HCT116 (cell line): ENCODE measurements around the gene RINT1. TPM values are rescaled to one million over a fixed set of nuclear protein-coding genes. Genes with fewer than 3 reads are reported as not detected.
A peak's percentile ranks its signal among the peaks of the same experiment; 100 is the strongest.

Source experiments
- ATAC-seq: fragments of 200-7000 bp; cut with Tn5 transposase; 2 replicates; pipeline ENCODE4 v1.9.1; 2020; ENCODE audit warnings: mild to moderate bottlenecking, moderate library complexity
- BruUV-seq: library from RNA; stranded (reverse); fragments of 400-500 nt; replicated peaks from 2 replicates; lab custom pipeline; 2021; lab: Mats Ljungman, UMichigan
- CTCF ChIA-PET: fragments of 300-600 bp; sonication (Branson Sonifier 250); formaldehyde crosslinking; loops from one replicate; lab custom pipeline; 2021; ENCODE audit warnings: antibody characterized with exemption; lab: Charles Lee
- POLR2A ChIA-PET: fragments of 300-600, 350-600 bp; sonication (Branson Sonifier 250); formaldehyde crosslinking; loops from one replicate; lab custom pipeline; 2021; ENCODE audit warnings: antibody characterized with exemption; lab: Charles Lee
- RAD21 ChIA-PET, 2 experiments: fragments of 300-600 bp; sonication (Branson Sonifier 250); formaldehyde crosslinking; loops; one replicate each; lab custom pipeline; 2023; ENCODE audit warnings: low total read pairs in 2 of 2; ENCODE audit not compliant: uncharacterized antibody in 2 of 2, unreplicated experiment in 2 of 2, low non-redundant PET in 1 of 2; lab: Charles Lee
- DNase-seq: peaks from one replicate; pipeline ENCODE4 v3.0.0-alpha.2; 2010; ENCODE audit warnings: low read depth, low spot score
- H2AFZ ChIP-seq: fragments of 200-600 bp; shearing (Covaris generic), sonication (generic); 2 replicates; pipeline ENCODE4 v1.6.1; 2017; ENCODE audit warnings: low read depth, mixed run types, mixed read lengths, antibody characterized with exemption, low read length; ENCODE audit not compliant: poor library complexity, severe bottlenecking
- H3K27ac ChIP-seq: 2 replicates; pipeline ENCODE4 v1.5.1; 2012; ENCODE audit warnings: low read depth, low read length
- H3K27me3 ChIP-seq: fragments of 200-600 bp; sonication (generic); 2 replicates; pipeline ENCODE4 v1.6.1; 2016; ENCODE audit warnings: mixed run types, low read length, mixed read lengths; ENCODE audit not compliant: insufficient read depth
- H3K36me3 ChIP-seq, 2 experiments: fragments of 200-500 bp in 1 of 2; fragments of 200-600 bp in 1 of 2; sonication (Bioruptor generic) in 1 of 2; sonication (generic) in 1 of 2; 2 replicates each; pipeline versions ENCODE4 v1.5.1 to v1.6.1; 2014 to 2016; ENCODE audit warnings: low read length in 2 of 2, inconsistent platforms in 1 of 2, mixed read lengths in 1 of 2, mixed run types in 1 of 2; ENCODE audit not compliant: insufficient read depth in 2 of 2, control insufficient read depth in 1 of 2
- H3K4me1 ChIP-seq, 2 experiments: fragments of 200-600 bp in 1 of 2; sonication (generic) in 1 of 2; 2 replicates each; pipeline versions ENCODE4 v1.5.1 to v1.6.1; 2012 to 2017; ENCODE audit warnings: low read length in 2 of 2, inconsistent platforms in 1 of 2, mild to moderate bottlenecking in 1 of 2, mixed read lengths in 1 of 2, mixed run types in 1 of 2, moderate library complexity in 1 of 2; ENCODE audit not compliant: insufficient read depth in 2 of 2, control insufficient read depth in 1 of 2
- H3K4me2 ChIP-seq: fragments of 200-600 bp; sonication (generic); 2 replicates; pipeline ENCODE4 v1.6.1; 2017; ENCODE audit warnings: mixed run types, low read length, mixed read lengths
- H3K4me3 ChIP-seq, 2 experiments: fragments of 200-600 bp in 1 of 2; sonication (generic) in 1 of 2; replicated peaks in 1 of 2; 2 replicates each; pipeline ENCODE4 v1.5.1; 2011 to 2016; ENCODE audit warnings: low read length in 2 of 2, control low read depth in 1 of 2, low read depth in 1 of 2, mild to moderate bottlenecking in 1 of 2, mixed read lengths in 1 of 2, mixed run types in 1 of 2
- H3K79me2 ChIP-seq: fragments of 200-600 bp; sonication (generic); 2 replicates; pipeline ENCODE4 v1.6.1; 2017; ENCODE audit warnings: mild to moderate bottlenecking, mixed run types, low read length, moderate library complexity, mixed read lengths; ENCODE audit not compliant: insufficient read depth
- H3K9ac ChIP-seq: fragments of 200-600 bp; sonication (generic); 2 replicates; pipeline ENCODE4 v1.6.1; 2016; ENCODE audit warnings: low read length, mixed read lengths
- H3K9me2 ChIP-seq: fragments of 200-600 bp; sonication (generic), shearing (Covaris generic); 2 replicates; pipeline ENCODE4 v1.6.1; 2017; ENCODE audit warnings: mixed run types, mild to moderate bottlenecking, moderate library complexity; ENCODE audit not compliant: insufficient read depth
- H3K9me3 ChIP-seq, 2 experiments: fragments of 200-500 bp in 1 of 2; fragments of 200-600 bp in 1 of 2; sonication (Bioruptor generic) in 1 of 2; sonication (generic) in 1 of 2; 2 replicates each; pipeline ENCODE4 v1.6.1; 2014 to 2017; ENCODE audit warnings: low read length in 2 of 2, mixed read lengths in 2 of 2, inconsistent platforms in 1 of 2, low read depth in 1 of 2, mild to moderate bottlenecking in 1 of 2, mixed run types in 1 of 2, moderate library complexity in 1 of 2; ENCODE audit not compliant: control insufficient read depth in 1 of 2, insufficient read depth in 1 of 2
- H4K20me1 ChIP-seq: fragments of 200-600 bp; sonication (generic), shearing (Covaris generic); 2 replicates; pipeline ENCODE4 v1.6.1; 2017; ENCODE audit warnings: mixed run types, mild to moderate bottlenecking, moderate library complexity; ENCODE audit not compliant: insufficient read depth
- ATF3 ChIP-seq: IDR thresholded peaks from 2 replicates; pipeline ENCODE4 v1.6.1; 2012
- CBX3 ChIP-seq: IDR thresholded peaks from 2 replicates; pipeline ENCODE4 v1.6.1; 2012; ENCODE audit warnings: low read depth
- CEBPB ChIP-seq: IDR thresholded peaks from 2 replicates; pipeline ENCODE4 v1.6.1; 2012; ENCODE audit warnings: low read depth
- CTCF ChIP-seq, 3 experiments: fragments of 200-600 bp in 1 of 3; sonication (generic) in 1 of 3; IDR thresholded peaks in 2 of 3; conservative IDR thresholded peaks in 1 of 3; 2 replicates each; pipeline ENCODE4 v1.5.1; 2012 to 2017; ENCODE audit warnings: low read depth in 2 of 3, low read length in 2 of 3, antibody characterized with exemption in 1 of 3, borderline replicate concordance in 1 of 3, control low read depth in 1 of 3, mild to moderate bottlenecking in 1 of 3, mixed read lengths in 1 of 3, mixed run types in 1 of 3, moderate library complexity in 1 of 3; ENCODE audit not compliant: insufficient read depth in 1 of 3
- EGR1 ChIP-seq: IDR thresholded peaks from 2 replicates; pipeline ENCODE4 v1.6.1; 2012; ENCODE audit warnings: low read depth
- EZH2 ChIP-seq: fragments of 200-600 bp; sonication (generic); IDR thresholded peaks from 2 replicates; pipeline ENCODE4 v1.6.1; 2017; ENCODE audit warnings: antibody characterized with exemption, mixed run types
- JUND ChIP-seq: IDR thresholded peaks from 2 replicates; pipeline ENCODE4 v1.6.1; 2012
- MAX ChIP-seq: IDR thresholded peaks from 2 replicates; pipeline ENCODE4 v1.6.1; 2012
- POLR2A ChIP-seq: IDR thresholded peaks from 2 replicates; pipeline ENCODE4 v1.7.0; 2011; ENCODE audit warnings: borderline replicate concordance; ENCODE audit not compliant: insufficient read depth, insufficient read length; ENCODE audit errors: extremely low read depth
- POLR2AphosphoS5 ChIP-seq: IDR thresholded peaks from 2 replicates; pipeline ENCODE4 v1.6.1; 2011; ENCODE audit warnings: mild to moderate bottlenecking, low read depth, low read length, moderate library complexity
- SIN3A ChIP-seq: IDR thresholded peaks from 2 replicates; pipeline ENCODE4 v1.6.1; 2012; ENCODE audit warnings: low read depth
- SP1 ChIP-seq: IDR thresholded peaks from 2 replicates; pipeline ENCODE4 v1.6.1; 2012; ENCODE audit warnings: low read depth
- TCF7L2 ChIP-seq: IDR thresholded peaks from 2 replicates; pipeline ENCODE4 v1.7.0; 2011; ENCODE audit warnings: borderline replicate concordance, inconsistent platforms; ENCODE audit not compliant: insufficient read depth, insufficient read length; ENCODE audit errors: extremely low read depth
- ZBTB33 ChIP-seq: IDR thresholded peaks from 2 replicates; pipeline ENCODE4 v1.6.1; 2011; ENCODE audit warnings: mild to moderate bottlenecking, low read length, moderate library complexity; ENCODE audit not compliant: insufficient replicate concordance; ENCODE audit errors: extremely low read depth
- ZFX ChIP-seq: fragments of 450-650 bp; IDR thresholded peaks from 2 replicates; pipeline ENCODE4 v1.6.1; 2017
- intact Hi-C: fragments of 100-400 bp; cut with micrococcal nuclease; formaldehyde crosslinking; loops from 2 replicates; pipeline ENCODE4 v1.10.0; 2022
- total RNA-seq: library from RNA; stranded (reverse); gene quantifications from one replicate; pipeline ENCODE4 v1.2.1, GENCODE V29; 2021; ENCODE audit not compliant: unreplicated experiment

Gene RINT1
- total RNA-seq, 1 experiment from 2014 or later, result 24.3 TPM

DNA sequence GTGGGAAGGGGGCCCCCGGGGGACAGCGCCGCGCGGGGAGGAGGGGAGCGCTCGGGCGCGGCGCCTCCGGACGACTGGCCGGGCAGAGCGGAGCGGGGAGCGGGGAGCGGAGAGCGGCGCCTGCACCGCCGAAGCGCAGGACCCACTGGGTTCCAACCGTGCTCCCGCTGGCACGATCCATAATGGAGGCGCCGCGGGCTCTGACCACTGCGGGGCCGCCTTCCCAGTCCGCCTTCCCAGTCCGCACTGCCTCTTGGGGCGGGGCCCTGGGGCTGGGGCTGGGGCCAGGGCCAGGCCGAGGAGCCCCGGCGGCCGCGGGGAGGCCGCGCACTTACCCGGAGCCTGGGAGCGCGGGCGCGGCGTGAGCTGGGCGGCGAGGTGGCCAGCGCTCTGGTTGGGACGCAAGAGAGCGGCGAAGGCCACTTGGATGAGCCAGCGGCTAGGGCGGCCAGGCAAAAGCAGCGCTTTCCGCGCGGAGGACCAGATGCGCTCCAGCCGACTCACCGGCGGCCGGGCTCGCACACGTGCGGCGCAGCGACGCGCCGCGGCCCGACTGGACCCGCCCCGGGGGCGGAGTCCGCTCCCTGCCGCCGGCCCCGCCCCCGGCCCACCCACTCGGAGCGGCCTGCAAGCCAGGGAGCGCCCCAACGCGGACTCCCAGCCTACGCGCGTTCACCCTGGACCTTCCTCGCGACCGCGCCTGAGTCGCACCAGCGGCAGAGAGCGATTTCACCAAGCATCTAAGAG lies 10.1 kb upstream of the RINT1 start, which contains the start of gene PUS7:
Gene PUS7, minus strand, starts transcription at position 555 of the 747 bp plus-strand sequence. CDS start 13,759 bp downstream, outside the sequence.
- CTCF ChIA-PET, result no interaction called here
- POLR2A ChIA-PET, result no interaction called here

More for the DNA sequence above, 10.1 kb upstream of the RINT1 start, which contains the start of gene PUS7:
- peak within 1 kb of the TSS; percentile 96 for H3K9ac ChIP-seq
- TF ChIP-seq MAX, result peak; percentile 91
- peak; percentile 96 for TF ChIP-seq POLR2A
- no peak for TF ChIP-seq TCF7L2
- peak; percentile 62; the same call in 1 of the 2 replicates for TF ChIP-seq CBX3
- peak; percentile 31; the same call in 1 of the 2 replicates for TF ChIP-seq SP1
- peak; percentile 14; the same call in 1 of the 2 replicates for TF ChIP-seq JUND
- TF ChIP-seq EGR1, result peak; percentile 65
- no peak for TF ChIP-seq CEBPB
- TF ChIP-seq ZBTB33, result no peak
- no peak for TF ChIP-seq CTCF (IDR thresholded peaks at IDR 0.05 in 2 of 3, conservative IDR thresholded peaks at IDR 0.05 in 1 of 3; ENCODE audit: borderline replicate concordance in 1 of 3, insufficient read depth in 1 of 3, low read depth in 2 of 3, low read length in 2 of 3)
- peak; percentile 92 for TF ChIP-seq SIN3A
- no peak for TF ChIP-seq EZH2
- peak; percentile 98 for TF ChIP-seq ZFX
- no peak for TF ChIP-seq ATF3
- peak; percentile 99 for TF ChIP-seq POLR2AphosphoS5
- TF ChIP-seq, all 23 proteins: peak for 9
- Histone ChIP-seq H3K27ac (peak within 1 kb of the TSS; percentile 81), H3K79me2 (peaks cover 48% of the 10 kb centered on the region), H3K4me3 (peak within 1 kb of the TSS; percentile 77 to 95), H3K4me2 (peak within 1 kb of the TSS; percentile 98), H3K4me1 (peaks cover 7 to 12% of the 10 kb centered on the region in 2 experiments; a peak in 3 of 4 replicates), H3K9me2 (no peaks in the 10 kb centered on the region), H3K36me3 (peaks cover under 1 to 7% of the 10 kb centered on the region in 2 experiments; a peak in 2 of 4 replicates), H4K20me1 (peaks cover 6% of the 10 kb centered on the region; the same call in 1 of the 2 replicates), H2AFZ (peak within 1 kb of the TSS; percentile 99), H3K9me3 (no peaks in the 10 kb centered on the region), H3K27me3 (no peaks in the 10 kb centered on the region)
- intact Hi-C loops, result no loop called here
- ATAC-seq (peak; percentile 93), DNase-seq (peak; percentile 81)
- BruUV-seq, result no TSS peak
- RAD21 ChIA-PET, result no interaction called here
